ENCODE data around the gene THOC7. TPM values are rescaled to one million over a fixed set of nuclear protein-coding genes. Genes with fewer than 3 reads are reported as not detected.
A peak's percentile ranks its signal among the peaks of the same experiment; 100 is the strongest.

The THOC7 gene
- polyA plus RNA-seq, 3 donors: 22.2 to 74.8 (median 70.1) TPM

GRCh38 chr3:63905731-63906620, 42.4 kb upstream of the THOC7 start:
- Histone ChIP-seq H3K27ac (ENCODE audit: low read depth in 1 of 2, low read length in 2 of 2) (no peak overlapping the region), H3K4me2 (replicated peaks; ENCODE audit: extremely low read depth, low read length, poor library complexity, severe bottlenecking) (no peak overlapping the region), H3K9ac (ENCODE audit: insufficient read depth, low read length, poor library complexity, severe bottlenecking) (no peak overlapping the region), H3K27me3 (ENCODE audit: control insufficient read depth in 2 of 2, insufficient read depth in 2 of 2, low read length in 2 of 2) (no peaks in the 10 kb centered on the region), H4K20me1 (ENCODE audit: insufficient read depth, low read length) (peaks cover 62% of the 10 kb centered on the region), H3K4me3 (replicated peaks in 1 of 3; ENCODE audit: low read depth in 2 of 3, low read length in 3 of 3) (no peak overlapping the region), H3K79me2 (ENCODE audit: insufficient read depth, low read length) (peaks cover 50% of the 10 kb centered on the region), H2AFZ (ENCODE audit: insufficient read depth, low read depth, low read length, poor library complexity, severe bottlenecking) (no peak overlapping the region), H3K9me3 (replicated peaks in 1 of 2; ENCODE audit: control insufficient read depth in 1 of 2, insufficient read depth in 1 of 2, low read length in 2 of 2) (no peaks in the 10 kb centered on the region), H3K36me3 (replicated peaks in 1 of 2; ENCODE audit: control insufficient read depth in 1 of 2, insufficient read depth in 2 of 2, low read length in 2 of 2) (peaks cover 5 to 50% of the 10 kb centered on the region in 2 donors), H3K4me1 (ENCODE audit: control insufficient read depth in 1 of 2, insufficient read depth in 2 of 2, low read length in 2 of 2) (peaks cover 10 to 17% of the 10 kb centered on the region in 2 donors)
- no peak for DNase-seq
- WGBS (ENCODE audit: insufficient coverage): no CpG with 5 or more reads among the region's 4 CpGs
- peak overlapping the region in 1 of 7 donors; percentile 33 for H3K27ac Mint-ChIP-seq
- intact Hi-C loops (cut with micrococcal nuclease): no loop called here
- peaks cover 0 to 3% (median 0%) of the 10 kb centered on the region in 3 donors for H3K27me3 Mint-ChIP-seq (ENCODE audit: low read depth in 3 of 3)
- TF ChIP-seq CTCF (IDR thresholded peaks at IDR 0.05): no peak
- peaks cover 23% of the 10 kb centered on the region for H3K4me1 Mint-ChIP-seq
- H3K4me3 Mint-ChIP-seq: no peak overlapping the region
- peaks cover 38 to 42% of the 10 kb centered on the region in 2 donors for H3K36me3 Mint-ChIP-seq
- peaks cover 0 to 1% (median 0%) of the 10 kb centered on the region in 7 donors for H3K9me3 Mint-ChIP-seq

- Histone ChIP-seq H3K9me3 (replicated peaks in 1 of 2; ENCODE audit: control insufficient read depth in 1 of 2, insufficient read depth in 1 of 2, low read length in 2 of 2) (no peaks in the 10 kb centered on the region), H3K4me2 (replicated peaks; ENCODE audit: extremely low read depth, low read length, poor library complexity, severe bottlenecking) (no peak overlapping the region), H3K4me3 (replicated peaks in 1 of 3; ENCODE audit: low read depth in 2 of 3, low read length in 3 of 3) (no peak overlapping the region), H2AFZ (ENCODE audit: insufficient read depth, low read depth, low read length, poor library complexity, severe bottlenecking) (no peak overlapping the region), H3K4me1 (ENCODE audit: control insufficient read depth in 1 of 2, insufficient read depth in 2 of 2, low read length in 2 of 2) (peaks cover 0 to 20% of the 10 kb centered on the region in 2 donors), H3K27ac (ENCODE audit: low read depth in 1 of 2, low read length in 2 of 2) (peak overlapping the region in 1 of 2 donors; percentile 58), H3K79me2 (ENCODE audit: insufficient read depth, low read length) (peaks cover 49% of the 10 kb centered on the region), H3K9ac (ENCODE audit: insufficient read depth, low read length, poor library complexity, severe bottlenecking) (no peak overlapping the region), H3K36me3 (replicated peaks in 1 of 2; ENCODE audit: control insufficient read depth in 1 of 2, insufficient read depth in 2 of 2, low read length in 2 of 2) (peaks cover 19 to 61% of the 10 kb centered on the region in 2 donors), H3K27me3 (ENCODE audit: control insufficient read depth in 2 of 2, insufficient read depth in 2 of 2, low read length in 2 of 2) (no peaks in the 10 kb centered on the region), H4K20me1 (ENCODE audit: insufficient read depth, low read length) (peaks cover 56% of the 10 kb centered on the region)
- H3K27me3 Mint-ChIP-seq (ENCODE audit: low read depth in 3 of 3): no peaks in the 10 kb centered on the region
- H3K4me3 Mint-ChIP-seq: no peak overlapping the region
- intact Hi-C loops (cut with micrococcal nuclease): no loop called here
- 36% methylated on average over 2 of the region's 2 CpGs for WGBS (ENCODE audit: insufficient coverage)
- peaks cover 23% of the 10 kb centered on the region for H3K4me1 Mint-ChIP-seq
- peaks cover 49 to 50% of the 10 kb centered on the region in 2 donors for H3K36me3 Mint-ChIP-seq
- peak overlapping the region in 5 of 7 donors; percentile 3 to 59 (median 42) for H3K27ac Mint-ChIP-seq
- DNase-seq: peak in 2 of 3 donors; percentile 42 to 48
- no peak for TF ChIP-seq CTCF (IDR thresholded peaks at IDR 0.05)
- H3K9me3 Mint-ChIP-seq: peaks cover 0 to 1% (median 0%) of the 10 kb centered on the region in 7 donors
Observed at GRCh38 chr3:63900459-63900858, 36.9 kb upstream of the THOC7 start.

Measured in CD14-positive monocyte (primary cell).